GM19372 (cell line): ENCODE measurements around the gene TEX264.

Experiments
- ATAC-seq: cut with Tn5 transposase; IDR thresholded peaks from one replicate; pipeline ENCODE4 v1.9.1; 2021; ENCODE audit warnings: mild to moderate bottlenecking, low read depth, moderate library complexity; ENCODE audit not compliant: unreplicated experiment

The TEX264 gene

DNA sequence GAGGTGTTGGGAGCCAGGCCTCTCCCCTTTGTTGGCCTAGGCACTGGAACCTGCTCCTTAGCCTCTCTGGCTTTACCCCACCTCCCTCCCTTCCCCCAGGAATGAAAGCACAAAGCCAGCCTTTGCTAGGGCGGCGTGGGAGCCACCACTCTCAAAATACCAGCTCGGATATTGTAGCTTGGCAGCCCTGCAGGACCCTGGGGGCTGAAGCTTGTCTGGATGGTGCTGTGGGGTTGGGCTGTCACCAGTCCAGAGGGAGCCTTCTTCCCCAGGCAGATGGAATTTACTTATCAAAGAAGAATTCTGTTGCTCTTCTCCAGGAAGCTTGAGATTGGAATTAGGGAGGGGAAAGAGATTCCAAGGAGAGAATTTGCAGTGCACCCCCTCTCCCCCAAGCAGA is 20.9 kb downstream of the TEX264 start:
- no peak for ATAC-seq

DNA sequence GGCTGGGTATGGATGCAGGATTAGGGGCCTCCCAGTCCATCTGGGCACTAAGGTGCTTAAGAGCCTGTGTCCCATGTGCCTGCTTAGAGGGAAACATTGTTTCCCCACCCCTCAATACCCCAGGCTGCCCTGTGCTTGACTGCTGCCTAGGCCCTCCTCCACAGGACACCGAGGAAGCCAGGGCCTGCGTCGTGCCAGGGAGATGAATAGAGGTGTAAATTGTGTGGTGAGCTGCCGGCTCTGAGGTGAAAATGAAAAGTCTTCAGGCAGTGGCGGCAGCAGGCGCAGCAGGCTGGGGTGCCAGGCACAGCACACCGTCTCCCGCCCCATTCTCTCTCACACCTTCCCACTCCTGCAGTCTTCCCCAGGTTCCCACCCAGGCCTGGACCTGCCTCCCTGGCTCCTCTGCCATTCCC is 21.9 kb downstream of the TEX264 start:
- no peak for ATAC-seq

DNA sequence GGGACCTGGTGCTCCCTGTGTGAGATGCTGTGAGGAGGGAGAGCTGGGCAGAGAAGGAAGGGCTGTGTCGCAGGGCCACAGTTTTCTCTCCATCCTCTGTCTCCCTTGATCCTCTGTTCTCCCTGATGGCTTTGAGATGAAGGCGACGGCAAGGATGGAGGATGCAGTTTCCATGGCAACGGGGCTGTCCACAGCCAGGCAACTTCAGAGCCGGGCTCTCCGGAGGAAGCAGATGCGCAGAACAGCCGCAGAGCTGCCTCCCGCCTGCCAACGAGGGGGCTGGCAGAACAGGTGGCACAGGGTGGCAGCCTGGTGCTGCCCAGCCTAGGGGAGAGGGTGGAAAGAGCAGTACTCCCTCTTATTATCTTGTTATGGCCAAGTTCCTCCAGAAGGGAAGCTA is 25.9 kb downstream of the TEX264 start:
- ATAC-seq = no peak

DNA sequence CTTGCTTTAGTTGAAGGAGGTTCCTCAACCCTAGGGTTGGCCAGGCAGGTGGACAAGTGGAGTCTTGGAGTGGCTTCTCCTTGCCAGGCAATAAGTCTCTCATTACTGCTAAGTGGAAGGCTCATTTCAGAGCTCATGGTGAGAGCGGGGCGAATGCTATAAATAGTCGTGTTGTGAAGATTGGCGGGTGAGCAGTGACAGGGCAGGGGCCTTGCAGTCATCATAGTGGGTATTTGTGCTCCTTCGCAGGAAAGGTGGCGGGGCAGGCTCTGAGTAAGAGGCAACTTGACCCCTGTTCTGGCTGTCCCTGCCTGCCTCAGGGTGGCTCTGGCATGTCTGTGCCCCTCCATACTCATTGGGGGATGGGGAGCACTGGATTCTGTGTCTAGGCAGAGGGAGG is 27.2 kb downstream of the TEX264 start:
- ATAC-seq = no peak

DNA sequence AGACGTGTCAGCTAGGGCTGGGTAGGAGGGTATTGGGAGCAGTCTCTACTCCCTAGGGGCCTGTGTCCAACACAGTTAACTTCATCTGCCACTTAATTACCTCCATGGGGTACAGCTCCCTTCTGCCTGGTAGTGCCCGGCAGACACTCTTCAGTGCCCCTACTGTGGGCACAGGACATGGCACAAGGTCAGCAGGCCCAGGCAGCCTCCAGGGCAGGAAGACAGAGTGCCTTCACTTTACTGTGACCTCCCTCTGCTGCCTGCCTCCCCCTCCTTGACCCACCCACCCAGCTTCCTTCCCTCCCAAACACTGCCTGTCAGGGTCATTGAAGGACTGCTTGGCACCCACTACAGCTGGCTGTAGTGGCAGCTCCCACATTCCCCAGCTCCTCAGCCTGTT is 29.4 kb downstream of the TEX264 start:
- no peak for ATAC-seq

DNA sequence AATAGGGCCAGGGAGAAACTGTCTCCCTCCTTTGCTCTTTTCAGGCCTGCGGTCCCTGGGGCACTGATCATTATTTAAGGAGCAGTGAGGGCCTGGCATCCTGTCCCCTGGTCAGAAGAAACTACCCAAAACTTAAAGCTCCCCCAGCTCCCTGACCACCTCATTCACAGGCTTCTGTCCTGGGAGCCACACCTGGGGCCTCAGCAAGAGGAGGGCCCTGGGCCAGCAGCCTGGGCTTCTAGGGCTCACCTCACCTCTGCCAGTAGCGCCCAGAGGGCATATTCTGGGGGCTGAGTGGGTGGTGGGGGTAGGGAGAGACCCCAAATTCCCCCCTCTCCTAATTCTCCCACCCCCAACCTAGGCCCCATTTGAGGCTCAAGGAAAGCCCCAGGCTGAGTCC is 31.1 kb downstream of the TEX264 start:
- ATAC-seq = no peak

DNA sequence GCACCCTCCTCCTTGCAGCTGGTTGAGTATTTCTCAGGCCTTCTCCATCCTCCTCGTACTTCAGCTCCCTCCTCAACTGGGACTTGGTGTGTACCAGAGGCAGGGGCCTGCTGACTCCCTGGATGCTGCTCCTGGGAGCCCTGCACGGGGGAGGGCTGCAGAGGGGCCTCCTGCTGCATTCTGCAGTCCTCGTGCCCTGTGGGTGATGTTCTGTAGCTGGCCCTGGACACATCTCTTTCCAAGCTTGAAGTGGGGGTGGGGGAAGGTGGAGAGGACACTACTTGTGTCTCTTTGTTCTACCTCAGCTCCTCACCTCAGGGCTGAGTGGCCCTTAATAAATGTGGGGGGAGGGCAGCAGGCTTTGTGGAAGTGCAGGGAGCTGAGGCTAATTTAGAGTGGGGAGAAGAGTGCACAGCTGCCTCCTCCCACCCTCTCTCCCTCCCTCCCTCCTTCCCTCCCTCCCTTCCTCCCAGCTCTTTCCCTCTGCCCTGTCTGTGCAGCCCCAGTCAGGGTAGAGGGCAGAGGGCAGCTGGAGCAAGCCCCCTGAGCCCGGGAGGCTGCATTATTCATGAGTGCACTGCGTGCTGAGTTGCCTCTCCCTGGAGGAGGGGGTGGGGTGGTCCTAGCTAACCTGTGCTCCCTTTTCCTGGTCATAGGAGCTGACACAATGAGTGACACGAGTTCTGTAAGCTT is 32.2 kb downstream of the TEX264 start:
- no peak for ATAC-seq

DNA sequence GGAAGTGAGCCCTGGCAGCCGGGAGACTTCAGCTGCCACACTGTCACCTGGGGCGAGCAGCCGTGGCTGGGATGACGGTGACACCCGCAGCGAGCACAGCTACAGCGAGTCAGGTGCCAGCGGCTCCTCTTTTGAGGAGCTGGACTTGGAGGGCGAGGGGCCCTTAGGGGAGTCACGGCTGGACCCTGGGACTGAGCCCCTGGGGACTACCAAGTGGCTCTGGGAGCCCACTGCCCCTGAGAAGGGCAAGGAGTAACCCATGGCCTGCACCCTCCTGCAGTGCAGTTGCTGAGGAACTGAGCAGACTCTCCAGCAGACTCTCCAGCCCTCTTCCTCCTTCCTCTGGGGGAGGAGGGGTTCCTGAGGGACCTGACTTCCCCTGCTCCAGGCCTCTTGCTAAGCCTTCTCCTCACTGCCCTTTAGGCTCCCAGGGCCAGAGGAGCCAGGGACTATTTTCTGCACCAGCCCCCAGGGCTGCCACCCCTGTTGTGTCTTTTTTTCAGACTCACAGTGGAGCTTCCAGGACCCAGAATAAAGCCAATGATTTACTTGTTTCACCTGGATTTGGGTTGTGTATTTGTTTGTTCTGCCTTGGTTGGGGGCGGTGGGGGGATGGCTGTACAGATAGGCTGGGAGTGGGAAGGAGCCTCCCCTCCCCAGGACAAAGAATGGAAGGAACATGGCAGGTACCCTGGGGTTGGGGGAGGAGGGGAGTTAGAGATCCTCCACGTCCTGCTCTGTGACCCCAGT is 32.9 kb downstream of the TEX264 start:
- no peak for ATAC-seq

DNA sequence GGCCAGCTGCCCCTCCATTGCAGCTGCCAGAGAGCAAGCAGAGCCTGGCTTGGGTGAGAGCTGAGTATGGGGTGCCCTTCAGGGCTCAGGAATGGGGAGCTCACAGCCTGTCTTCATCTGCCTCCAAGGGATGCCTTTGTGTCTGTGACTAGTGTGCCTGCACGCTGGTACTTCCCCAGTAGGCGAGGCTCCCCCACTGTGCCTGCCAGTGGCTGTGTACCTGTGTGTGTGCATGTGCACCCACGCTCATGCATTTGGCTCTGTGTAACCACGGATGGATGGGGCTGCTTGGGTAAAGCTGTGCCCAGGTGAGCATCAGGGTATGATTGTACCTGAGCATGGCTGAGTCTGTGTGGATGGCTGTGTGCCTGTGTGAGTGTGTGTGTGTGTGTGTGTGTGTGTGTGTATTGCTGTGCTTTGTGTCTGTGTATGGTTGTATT is 33.5 kb downstream of the TEX264 start:
- no peak for ATAC-seq

DNA sequence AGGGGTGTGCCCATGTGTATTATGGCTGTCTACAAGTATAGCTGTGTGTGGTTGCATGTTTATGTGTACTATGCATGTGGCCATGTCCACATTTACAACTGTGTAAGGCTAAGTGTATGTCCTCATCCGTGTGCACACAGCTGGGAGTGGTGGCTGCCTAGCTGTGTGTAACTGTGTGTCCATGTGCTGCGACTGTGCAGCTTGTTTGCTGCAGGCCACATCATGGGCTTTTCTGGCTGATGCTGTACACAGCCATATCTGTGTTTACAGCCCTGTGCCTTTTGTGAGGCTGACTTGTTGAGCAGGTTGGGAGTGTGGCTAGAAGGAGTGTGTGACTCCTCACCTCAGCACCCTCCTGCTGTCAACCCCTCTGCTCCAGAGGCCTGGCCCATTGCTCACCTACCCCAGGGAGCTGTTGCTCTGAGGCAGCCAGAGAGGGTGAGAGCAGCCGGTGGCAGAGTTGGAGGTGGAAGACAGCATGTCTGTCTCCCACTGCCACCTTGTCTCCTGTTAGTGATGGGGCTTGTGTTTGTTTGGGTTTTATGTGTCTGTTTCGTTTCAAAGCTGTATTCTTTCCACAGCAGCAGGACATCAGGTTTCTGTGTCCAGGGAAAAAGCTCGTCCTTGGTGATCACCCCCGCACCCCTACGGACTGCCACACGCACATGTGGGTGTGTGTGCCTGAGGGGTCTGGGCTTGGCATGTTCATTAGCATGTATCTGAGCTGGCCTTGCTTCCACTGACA is 34.4 kb downstream of the TEX264 start:
- ATAC-seq = no peak

DNA sequence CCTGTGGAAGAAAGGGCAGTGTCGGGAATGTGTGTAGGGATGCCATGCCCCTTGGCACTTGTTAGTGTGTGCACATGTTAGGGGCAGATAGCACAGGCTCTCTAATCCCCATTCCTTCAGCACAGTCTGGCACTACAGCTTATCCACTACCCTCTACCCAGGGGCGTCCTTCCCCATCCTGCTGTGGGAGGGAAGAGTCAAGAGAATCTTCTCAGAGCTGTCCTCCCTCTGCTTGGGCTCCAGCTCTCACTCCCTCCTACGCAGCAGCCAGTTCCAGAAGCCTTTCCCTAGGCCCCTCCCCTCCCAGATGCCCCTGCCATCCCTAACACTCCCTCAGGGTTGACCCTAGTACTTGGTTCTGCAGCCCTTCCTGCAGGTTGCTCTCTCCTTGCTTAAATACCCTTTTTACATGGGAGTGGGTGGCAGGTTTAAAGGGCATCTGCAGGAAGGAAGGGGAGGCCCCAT is 35.0 kb downstream of the TEX264 start:
- no peak for ATAC-seq

DNA sequence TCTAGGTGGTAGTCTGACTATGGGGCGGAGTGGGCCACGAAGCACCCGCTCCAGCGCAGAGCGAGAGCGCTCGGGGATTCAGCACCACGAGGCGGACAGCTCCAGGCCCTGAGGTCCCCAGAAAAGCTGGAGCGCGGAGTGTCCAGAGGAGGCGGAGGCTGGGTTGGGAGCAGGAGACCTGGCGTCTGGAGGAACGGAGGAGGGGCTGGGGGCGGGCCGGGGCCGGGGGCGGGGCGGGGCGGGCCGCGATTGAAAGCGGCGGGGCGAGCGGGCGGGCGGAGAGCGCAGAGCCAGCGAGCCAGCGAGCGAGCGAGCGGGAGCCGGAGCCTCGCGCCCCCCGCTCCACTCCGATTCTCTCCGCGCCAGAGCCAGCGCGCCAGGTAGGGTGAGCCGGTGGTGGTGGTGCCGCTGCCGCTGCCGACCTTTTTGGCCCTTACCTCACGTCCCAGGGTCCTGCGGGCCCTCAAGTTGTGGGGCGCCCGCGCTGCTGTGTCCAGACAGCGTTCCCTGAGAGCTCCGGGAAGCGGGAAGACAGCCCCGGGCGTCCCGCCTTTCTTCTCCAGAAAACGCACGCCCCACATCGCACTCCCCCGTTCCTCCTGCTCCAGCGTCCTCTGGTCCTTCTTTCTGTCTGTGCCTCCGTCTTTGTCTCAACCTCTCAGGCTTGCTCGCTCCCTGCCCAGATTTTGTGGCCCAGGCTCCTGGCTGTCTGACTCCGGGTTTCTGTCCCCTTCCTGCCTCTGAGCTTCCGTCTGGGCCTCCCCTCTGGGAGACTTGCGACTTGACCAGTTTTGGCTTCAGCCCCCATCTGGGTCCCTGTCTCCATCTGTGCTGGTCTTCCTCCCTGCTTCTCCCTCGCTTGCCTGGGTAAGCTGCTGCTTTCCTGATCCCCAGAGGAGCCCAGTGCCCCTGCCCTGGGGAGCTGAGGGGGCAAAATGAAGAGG is 36.0 kb downstream of the TEX264 start, which contains the start of gene GRM2:
Gene GRM2, plus strand, starts transcription at position 281 of the 944 bp plus-strand sequence. CDS start 1,916 bp downstream, outside the sequence.
- no peak for ATAC-seq

DNA sequence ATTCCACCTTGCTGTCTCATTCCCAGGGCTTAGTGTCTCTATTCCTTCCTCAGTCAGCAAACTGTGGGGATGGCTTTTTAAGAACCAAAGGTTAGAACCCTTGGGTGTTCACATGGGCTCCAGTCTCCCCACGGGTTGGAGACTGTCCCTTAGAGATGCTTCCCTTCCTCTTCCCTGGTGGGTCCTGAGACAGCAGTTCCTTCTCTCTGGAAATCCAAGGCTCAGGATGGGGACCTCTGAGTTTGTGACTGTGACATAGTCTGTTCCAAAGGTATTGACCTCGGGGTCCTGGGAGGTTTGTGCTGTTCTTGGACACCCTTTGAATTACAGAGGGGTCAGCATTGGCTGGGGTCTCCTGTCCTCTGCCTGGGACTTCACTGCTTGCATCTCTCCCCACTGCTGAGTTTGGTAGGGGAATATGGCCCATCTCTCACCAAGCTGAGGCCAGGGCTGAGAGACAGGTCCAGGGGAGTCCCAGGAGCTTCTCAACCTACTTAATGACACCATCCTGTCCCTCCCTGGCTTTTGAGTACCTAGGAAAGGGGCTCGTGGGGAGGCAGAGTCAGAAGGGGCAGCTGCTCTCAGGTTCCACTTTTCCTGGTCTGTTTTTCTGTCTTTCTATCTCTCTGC is 37.3 kb downstream of the TEX264 start:
- ATAC-seq = no peak

DNA sequence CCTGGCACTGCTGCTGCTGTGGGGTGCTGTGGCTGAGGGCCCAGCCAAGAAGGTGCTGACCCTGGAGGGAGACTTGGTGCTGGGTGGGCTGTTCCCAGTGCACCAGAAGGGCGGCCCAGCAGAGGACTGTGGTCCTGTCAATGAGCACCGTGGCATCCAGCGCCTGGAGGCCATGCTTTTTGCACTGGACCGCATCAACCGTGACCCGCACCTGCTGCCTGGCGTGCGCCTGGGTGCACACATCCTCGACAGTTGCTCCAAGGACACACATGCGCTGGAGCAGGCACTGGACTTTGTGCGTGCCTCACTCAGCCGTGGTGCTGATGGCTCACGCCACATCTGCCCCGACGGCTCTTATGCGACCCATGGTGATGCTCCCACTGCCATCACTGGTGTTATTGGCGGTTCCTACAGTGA is 38.0 kb downstream of the TEX264 start:
- no peak for ATAC-seq

DNA sequence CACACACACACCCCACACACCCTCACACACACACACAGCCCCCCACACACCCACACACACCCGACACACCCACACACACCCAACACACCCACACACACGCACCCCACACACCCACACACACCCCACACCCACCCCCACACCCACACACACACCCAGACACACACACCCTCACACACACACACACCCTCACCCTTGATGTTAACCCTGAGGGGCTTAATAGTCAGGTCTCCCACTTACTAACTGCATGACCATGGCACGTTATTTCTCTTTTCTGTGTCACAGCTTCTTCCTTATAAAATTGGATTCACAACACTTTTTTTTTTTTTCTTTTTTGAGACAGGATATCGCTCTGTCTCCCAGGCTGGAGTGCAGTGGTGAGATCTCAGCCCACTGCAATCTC is 38.6 kb downstream of the TEX264 start:
- ATAC-seq = no peak

DNA sequence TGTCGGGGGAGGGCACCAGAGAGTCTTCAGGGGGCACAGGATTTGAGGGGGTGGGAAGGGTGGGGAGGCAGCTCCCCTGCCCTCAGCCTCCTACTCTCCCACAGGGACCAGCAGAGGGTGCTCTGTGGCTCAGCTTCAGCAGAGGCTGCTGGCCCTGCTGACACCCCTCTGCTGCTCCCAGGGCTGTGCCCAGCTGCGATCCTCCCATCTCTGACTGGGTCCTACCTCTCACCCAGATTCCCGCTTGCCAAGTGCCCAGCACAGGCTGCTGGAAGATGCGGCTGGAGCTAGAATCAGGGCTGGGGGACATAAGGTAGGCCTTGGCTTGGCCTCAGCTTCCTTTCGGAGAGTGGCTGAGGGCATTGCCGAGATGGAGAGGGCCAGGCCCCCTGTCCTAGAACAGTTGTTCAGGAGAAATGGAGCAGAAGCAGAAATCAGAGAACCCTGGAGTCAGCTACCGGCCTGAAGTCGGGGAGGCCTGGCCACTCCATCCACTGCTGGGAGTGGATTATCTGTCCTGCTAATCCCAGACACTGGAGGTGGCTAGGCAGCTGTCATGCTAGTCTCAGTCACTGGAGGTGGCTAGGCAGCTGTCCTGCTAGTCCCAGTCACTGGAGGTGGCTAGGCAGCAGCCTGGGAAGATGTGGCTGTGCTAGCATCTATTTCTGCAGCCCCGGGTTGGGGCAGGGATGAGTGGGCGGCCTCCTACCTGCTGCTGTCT is 39.7 kb downstream of the TEX264 start:
- no peak for ATAC-seq

DNA sequence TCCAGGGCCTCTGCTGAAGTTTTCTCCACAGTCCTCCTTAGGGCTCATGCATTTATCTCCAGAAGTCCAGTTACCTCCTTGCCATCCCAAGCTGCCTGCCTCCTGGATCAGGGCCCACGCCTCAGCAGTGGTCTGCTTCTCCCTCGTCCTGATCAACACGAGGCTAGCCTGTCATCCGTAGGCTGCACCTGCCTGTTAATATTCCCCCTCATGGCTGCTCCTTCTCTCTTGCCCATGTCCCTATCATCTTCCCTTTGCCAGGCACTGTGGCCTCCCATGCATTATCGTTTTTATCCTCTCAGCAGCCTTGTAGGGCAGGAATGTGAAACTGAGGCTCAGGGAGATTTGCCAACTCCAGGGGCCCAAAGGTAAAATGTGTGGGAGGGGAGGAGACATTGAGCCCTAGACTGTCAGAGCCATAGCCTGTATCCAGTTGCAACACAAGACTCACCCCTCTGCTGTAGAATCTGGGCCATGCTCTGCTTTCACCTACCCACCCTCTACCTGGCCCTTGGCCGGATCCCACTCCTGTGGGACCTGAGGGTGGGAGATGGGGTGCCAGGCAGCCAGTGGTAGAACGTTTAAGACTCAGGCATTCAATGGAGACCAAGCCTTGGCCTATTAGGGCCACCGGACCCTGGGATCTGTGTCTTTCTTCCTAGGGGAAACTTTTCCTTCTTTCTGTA is 40.4 kb downstream of the TEX264 start:
- ATAC-seq = no peak

DNA sequence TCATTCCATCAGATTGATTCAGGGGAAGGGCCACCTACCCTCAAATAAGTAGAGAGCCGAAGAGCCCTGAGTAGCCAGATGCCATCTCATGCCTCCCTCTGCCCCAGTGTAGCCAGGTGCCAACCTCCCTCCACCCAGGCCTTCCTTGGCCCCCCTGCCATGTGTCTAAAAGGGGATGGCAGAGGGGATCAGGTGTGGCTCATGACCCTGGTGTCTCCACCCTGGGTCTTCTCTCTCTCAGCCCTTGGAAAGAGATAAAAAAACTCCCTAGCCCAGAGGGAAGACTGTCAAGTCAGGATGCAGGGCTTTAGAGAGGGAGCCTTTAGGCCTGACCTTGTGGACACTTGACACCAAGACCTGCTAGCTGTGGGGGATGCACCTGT is 41.0 kb downstream of the TEX264 start:
- ATAC-seq = no peak
